Endothelial cell (in vitro differentiated cells): ENCODE data around the gene ARVCF. TPM values are rescaled to one million over a fixed set of nuclear protein-coding genes. Genes with fewer than 3 reads are reported as not detected.

ENCODE experiments used
- DNase-seq: peaks from one replicate; pipeline ENCODE4 v3.0.0; 2021; ENCODE audit warnings: low spot score
- H3K27ac Mint-ChIP-seq: one replicate; pipeline ENCODE4 v1.8.0; 2021; ENCODE audit warnings: mixed read lengths, inconsistent platforms; ENCODE audit not compliant: unreplicated experiment
- H3K27me3 Mint-ChIP-seq: one replicate; pipeline ENCODE4 v1.8.0; 2021; ENCODE audit warnings: mild to moderate bottlenecking, moderate library complexity, mixed read lengths, inconsistent platforms; ENCODE audit not compliant: unreplicated experiment
- H3K36me3 Mint-ChIP-seq: one replicate; pipeline ENCODE4 v1.8.0; 2021; ENCODE audit warnings: mild to moderate bottlenecking, low read depth, mixed read lengths, inconsistent platforms; ENCODE audit not compliant: unreplicated experiment
- H3K4me1 Mint-ChIP-seq: one replicate; pipeline ENCODE4 v1.8.0; 2021; ENCODE audit warnings: mild to moderate bottlenecking, mixed read lengths, inconsistent platforms; ENCODE audit not compliant: unreplicated experiment
- H3K4me3 Mint-ChIP-seq: one replicate; pipeline ENCODE4 v1.8.0; 2021; ENCODE audit warnings: mild to moderate bottlenecking, mixed read lengths, inconsistent platforms; ENCODE audit not compliant: unreplicated experiment
- H3K9me3 Mint-ChIP-seq: one replicate; pipeline ENCODE4 v1.8.0; 2021; ENCODE audit warnings: mixed read lengths, inconsistent platforms; ENCODE audit not compliant: unreplicated experiment
- total RNA-seq: library from RNA; stranded (reverse); fragmentation: NEBNext Ultra II Directional; extraction: Animal tissue kit (Norgen Biotek cat#: 25700); gene quantifications from one replicate; pipeline ENCODE4 v1.2.1, GENCODE V29; 2021; ENCODE audit not compliant: unreplicated experiment
- TF ChIP-seq, protein P1 (sequence below): fragments of 200-600 bp; sonication (generic); IDR thresholded peaks from one replicate; pipeline ENCODE4 v1.5.0; 2021; ENCODE audit warnings: antibody characterized with exemption; ENCODE audit not compliant: unreplicated experiment

Gene ARVCF
- total RNA-seq, 1 donor from 2014 or later: 67.3 TPM

DNA sequence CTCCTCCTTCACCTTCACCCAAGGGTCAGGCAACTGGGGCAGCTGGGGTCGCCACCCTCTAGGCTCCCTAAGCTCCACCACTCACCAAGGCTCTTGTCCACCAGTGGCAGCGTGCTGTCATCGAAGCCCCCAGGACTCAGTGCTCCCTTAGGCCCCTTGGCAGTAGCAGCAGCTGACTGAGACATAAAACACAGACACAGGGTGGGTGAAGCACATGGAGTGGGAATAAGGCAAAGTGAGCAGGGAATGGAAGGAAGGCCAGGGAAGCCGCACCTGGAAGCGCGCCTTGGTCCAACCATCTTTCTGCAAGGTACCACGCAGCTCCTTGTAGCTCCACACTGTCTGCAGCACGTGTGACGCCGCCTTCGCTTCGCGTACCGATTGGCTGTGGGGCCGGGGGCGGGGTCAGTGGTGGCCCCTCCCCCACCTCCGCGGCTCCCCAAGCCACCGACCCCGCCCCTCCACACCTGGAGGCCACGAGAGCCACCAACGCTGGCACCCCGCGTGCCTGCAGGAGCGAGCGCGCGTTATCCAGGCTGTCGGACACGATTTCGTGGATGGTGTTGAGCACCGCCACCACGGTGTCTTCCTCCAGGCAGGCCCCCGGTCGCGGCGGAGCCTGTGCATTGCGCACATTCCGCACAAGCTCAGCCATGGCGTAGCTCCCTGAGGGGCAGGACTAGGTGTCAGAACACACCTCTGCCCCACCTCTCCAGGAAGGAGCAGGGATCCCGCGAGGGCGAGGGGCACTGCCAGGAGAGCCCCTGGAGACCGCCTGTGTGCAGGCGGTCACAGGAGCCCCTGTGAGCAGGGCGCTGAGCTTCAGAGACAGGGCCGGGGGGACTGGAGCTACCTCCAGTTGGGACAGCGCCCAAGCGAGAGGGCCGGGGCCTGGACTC is 43.7 kb downstream of the ARVCF start:
- H3K4me1 Mint-ChIP-seq: peaks cover 21% of the 10 kb centered on the region

DNA sequence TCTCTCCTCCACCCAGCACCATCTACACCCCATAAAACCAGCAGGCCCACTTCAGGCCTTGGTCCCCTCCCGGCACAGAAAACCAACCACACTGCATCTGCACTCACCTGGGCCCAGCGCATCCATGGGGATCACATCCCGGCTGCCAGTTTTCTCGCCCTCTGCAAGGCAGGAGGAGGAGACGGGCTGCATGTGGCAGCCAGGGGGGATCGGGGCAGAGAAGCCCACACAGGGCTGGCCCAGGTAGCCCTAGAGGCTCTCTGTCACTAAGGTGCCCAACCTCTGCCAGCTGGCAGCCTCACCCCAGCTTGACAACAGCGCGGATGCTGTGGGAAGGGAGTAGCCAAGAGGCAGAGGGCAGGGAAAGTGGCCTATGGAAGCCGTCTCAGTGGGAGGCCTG is 44.4 kb downstream of the ARVCF start:
- Mint-ChIP-seq H3K9me3 (no peaks in the 10 kb centered on the region), H3K36me3 (peaks cover 18% of the 10 kb centered on the region), H3K4me1 (peaks cover 23% of the 10 kb centered on the region), H3K27me3 (peaks cover 19% of the 10 kb centered on the region), H3K4me3 (peak overlapping the region; percentile 56), H3K27ac (peak overlapping the region; percentile 61)
- DNase-seq: no peak
- TF ChIP-seq, protein P1, sequence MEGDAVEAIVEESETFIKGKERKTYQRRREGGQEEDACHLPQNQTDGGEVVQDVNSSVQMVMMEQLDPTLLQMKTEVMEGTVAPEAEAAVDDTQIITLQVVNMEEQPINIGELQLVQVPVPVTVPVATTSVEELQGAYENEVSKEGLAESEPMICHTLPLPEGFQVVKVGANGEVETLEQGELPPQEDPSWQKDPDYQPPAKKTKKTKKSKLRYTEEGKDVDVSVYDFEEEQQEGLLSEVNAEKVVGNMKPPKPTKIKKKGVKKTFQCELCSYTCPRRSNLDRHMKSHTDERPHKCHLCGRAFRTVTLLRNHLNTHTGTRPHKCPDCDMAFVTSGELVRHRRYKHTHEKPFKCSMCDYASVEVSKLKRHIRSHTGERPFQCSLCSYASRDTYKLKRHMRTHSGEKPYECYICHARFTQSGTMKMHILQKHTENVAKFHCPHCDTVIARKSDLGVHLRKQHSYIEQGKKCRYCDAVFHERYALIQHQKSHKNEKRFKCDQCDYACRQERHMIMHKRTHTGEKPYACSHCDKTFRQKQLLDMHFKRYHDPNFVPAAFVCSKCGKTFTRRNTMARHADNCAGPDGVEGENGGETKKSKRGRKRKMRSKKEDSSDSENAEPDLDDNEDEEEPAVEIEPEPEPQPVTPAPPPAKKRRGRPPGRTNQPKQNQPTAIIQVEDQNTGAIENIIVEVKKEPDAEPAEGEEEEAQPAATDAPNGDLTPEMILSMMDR: no peak

More for the DNA sequence above, 43.7 kb downstream of the ARVCF start:
- H3K36me3 Mint-ChIP-seq: peaks cover 17% of the 10 kb centered on the region
- H3K27ac Mint-ChIP-seq: no peak overlapping the region
- TF ChIP-seq, protein P1: no peak
- H3K27me3 Mint-ChIP-seq: peaks cover 19% of the 10 kb centered on the region
- no peak overlapping the region for H3K4me3 Mint-ChIP-seq
- H3K9me3 Mint-ChIP-seq: no peaks in the 10 kb centered on the region
- no peak for DNase-seq

DNA sequence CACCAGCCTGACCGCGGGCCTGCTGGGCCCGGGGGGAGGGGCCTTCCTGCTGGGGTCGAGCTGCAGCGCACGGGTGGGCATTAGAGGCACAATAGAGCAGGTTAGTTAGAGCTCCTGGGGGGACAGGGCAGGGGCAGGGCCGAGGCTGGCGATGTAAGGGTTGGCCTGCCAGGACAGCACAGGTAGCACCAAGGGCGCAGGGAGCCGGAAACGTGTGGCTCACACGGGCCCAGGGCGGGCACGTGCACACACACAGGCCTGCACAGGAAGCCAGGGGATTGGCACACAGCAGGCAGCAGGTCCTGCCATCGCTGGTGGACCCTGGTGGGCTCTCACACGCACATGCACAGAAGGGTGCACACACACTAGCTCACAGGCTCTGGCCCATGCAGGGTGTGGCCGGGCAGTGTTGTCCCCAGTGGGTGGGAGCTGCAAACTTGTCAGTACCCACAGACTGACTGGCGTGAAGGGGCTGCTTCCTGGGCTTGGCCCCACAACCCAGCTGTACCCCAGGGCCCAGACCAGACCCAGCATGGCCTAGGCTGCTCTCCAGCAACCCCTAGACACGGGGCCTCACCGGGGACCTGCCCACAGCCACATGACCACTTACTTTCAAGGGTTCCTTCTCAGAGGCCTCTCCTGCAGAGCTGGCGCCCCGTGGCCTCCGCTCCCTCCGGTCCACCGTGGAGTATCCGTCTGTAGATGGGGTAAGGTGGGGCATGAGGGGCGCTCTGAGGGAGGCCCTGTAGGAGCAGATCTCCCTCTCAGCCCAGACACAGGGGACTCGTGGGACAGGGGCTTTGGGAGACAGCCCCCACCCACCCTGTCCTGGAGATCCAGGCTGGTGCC is 45.1 kb downstream of the ARVCF start:
- peaks cover 27% of the 10 kb centered on the region for H3K4me1 Mint-ChIP-seq
- TF ChIP-seq, protein P1: no peak
- H3K27ac Mint-ChIP-seq: no peak overlapping the region
- peak overlapping the region; percentile 56 for H3K4me3 Mint-ChIP-seq
- DNase-seq: no peak
- peaks cover 19% of the 10 kb centered on the region for H3K27me3 Mint-ChIP-seq
- no peaks in the 10 kb centered on the region for H3K9me3 Mint-ChIP-seq
- peaks cover 21% of the 10 kb centered on the region for H3K36me3 Mint-ChIP-seq

DNA sequence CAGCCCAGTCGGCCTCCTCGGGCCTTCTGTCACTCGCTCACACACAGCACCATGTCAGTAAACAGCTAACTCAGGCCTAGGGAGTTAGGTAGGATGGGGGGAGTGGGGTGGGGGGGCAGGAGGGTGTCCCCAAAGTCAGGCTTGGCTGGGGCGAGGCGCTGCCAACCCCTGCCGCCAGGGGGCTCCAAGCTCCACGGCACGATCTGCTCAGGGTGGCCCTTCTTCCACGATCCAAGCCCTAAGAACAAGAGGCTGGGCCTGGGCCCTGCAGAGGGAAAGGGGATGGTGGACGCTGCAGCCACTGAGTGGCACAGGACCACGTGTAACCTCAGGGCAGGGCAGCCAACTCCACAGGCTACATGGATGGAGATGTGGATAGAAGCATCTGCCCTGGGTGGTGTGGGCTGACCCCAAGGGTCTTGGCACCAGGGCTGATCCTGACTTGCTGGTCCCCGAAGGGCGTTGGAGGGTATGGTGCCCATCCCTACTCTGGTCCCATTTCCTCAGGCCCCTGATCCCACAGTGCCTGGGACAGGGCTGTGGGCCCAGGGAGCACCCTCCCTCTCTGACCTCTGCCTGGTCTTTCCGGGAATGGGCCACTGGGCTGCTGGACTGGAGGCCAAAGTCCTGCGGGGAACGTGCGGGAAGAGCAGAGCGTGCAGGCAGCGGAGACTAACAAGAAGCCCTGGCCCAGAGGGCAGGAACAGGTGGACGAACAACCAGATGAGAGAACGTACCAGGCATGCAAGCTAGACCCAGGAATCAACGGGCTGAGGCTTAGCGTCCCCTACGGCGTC is 45.9 kb downstream of the ARVCF start:
- Mint-ChIP-seq H3K36me3 (peaks cover 21% of the 10 kb centered on the region), H3K27me3 (peaks cover 18% of the 10 kb centered on the region), H3K4me1 (peaks cover 22% of the 10 kb centered on the region), H3K4me3 (no peak overlapping the region), H3K27ac (no peak overlapping the region), H3K9me3 (no peaks in the 10 kb centered on the region)
- TF ChIP-seq, protein P1: peak; percentile 97
- DNase-seq: peak; percentile 79
